A673 (cell line): ENCODE measurements around the gene EZH2. TPM values are rescaled to one million over a fixed set of nuclear protein-coding genes. Genes with fewer than 3 reads are reported as not detected.
A peak's percentile ranks its signal among the peaks of the same experiment; 100 is the strongest.

ENCODE experiments used
- BruUV-seq: library from RNA; stranded (reverse); fragments of 400-500 nt; replicated peaks from 2 replicates; lab custom pipeline; 2021; lab: Mats Ljungman, UMichigan
- CTCF ChIA-PET: fragments of 300-600 bp; sonication (Branson Sonifier 250); formaldehyde crosslinking; loops from one replicate; lab custom pipeline; 2022; ENCODE audit warnings: antibody characterized with exemption; lab: Charles Lee
- POLR2A ChIA-PET: fragments of 300-600 bp; sonication (Branson Sonifier 250); formaldehyde crosslinking; loops from one replicate; lab custom pipeline; 2022; ENCODE audit warnings: antibody characterized with exemption; ENCODE audit not compliant: low non-redundant PET; lab: Charles Lee
- DNase-seq: peaks from one replicate; pipeline ENCODE4 v3.0.0-alpha.2; 2015; ENCODE audit warnings: low spot score
- H3K27ac ChIP-seq: fragments of 200-600 bp; sonication (generic); 2 replicates; pipeline ENCODE4 v1.5.1; 2016; ENCODE audit warnings: mixed run types, low read depth, mild to moderate bottlenecking, mixed read lengths, antibody characterized with exemption, low read length; ENCODE audit not compliant: poor library complexity, severe bottlenecking
- H3K27me3 ChIP-seq: fragments of 200-600 bp; sonication (generic); replicated peaks from 2 replicates; pipeline ENCODE4 v1.6.1; 2017; ENCODE audit warnings: mixed run types, low read depth, mild to moderate bottlenecking, mixed read lengths, antibody characterized with exemption, low read length; ENCODE audit not compliant: insufficient read depth, poor library complexity
- H3K36me3 ChIP-seq: fragments of 200-600 bp; sonication (generic); 2 replicates; pipeline ENCODE4 v1.6.1; 2016; ENCODE audit warnings: mixed run types, mild to moderate bottlenecking, mixed read lengths, antibody characterized with exemption, low read length; ENCODE audit not compliant: insufficient read depth, poor library complexity, severe bottlenecking
- H3K4me1 ChIP-seq: fragments of 200-600 bp; sonication (generic); 2 replicates; pipeline ENCODE4 v1.6.1; 2017; ENCODE audit warnings: mixed run types, mild to moderate bottlenecking, mixed read lengths, antibody characterized with exemption, low read length; ENCODE audit not compliant: insufficient read depth, poor library complexity, severe bottlenecking
- H3K4me3 ChIP-seq: fragments of 200-600 bp; sonication (generic); 2 replicates; pipeline ENCODE4 v1.5.1; 2016; ENCODE audit warnings: low read depth, mixed run types, mild to moderate bottlenecking, mixed read lengths, low read length; ENCODE audit not compliant: poor library complexity, severe bottlenecking
- H3K9me3 ChIP-seq: fragments of 200-600 bp; sonication (generic); 2 replicates; pipeline ENCODE4 v1.6.1; 2016; ENCODE audit warnings: mixed run types, low read depth, mild to moderate bottlenecking, mixed read lengths, antibody characterized with exemption, low read length; ENCODE audit not compliant: poor library complexity, severe bottlenecking
- CTCF ChIP-seq: fragments of 300-800, 200-600 bp; sonication (generic); conservative IDR thresholded peaks from 2 replicates; pipeline ENCODE4 v1.5.1; 2017; ENCODE audit warnings: low read depth, mild to moderate bottlenecking, antibody characterized with exemption, low read length, moderate library complexity, mixed read lengths
- EZH2 ChIP-seq: fragments of 200-600 bp; sonication (generic); IDR thresholded peaks from 2 replicates; pipeline ENCODE4 v1.6.1; 2017; ENCODE audit warnings: borderline replicate concordance, low read depth, mild to moderate bottlenecking, mixed read lengths, antibody characterized with exemption, low read length; ENCODE audit not compliant: poor library complexity, severe bottlenecking
- intact Hi-C: fragments of 100-400 bp; cut with micrococcal nuclease; formaldehyde crosslinking; loops from one replicate; pipeline ENCODE4 v1.10.0; 2022; ENCODE audit not compliant: unreplicated experiment
- total RNA-seq: library from RNA; stranded (reverse); gene quantifications from 2 replicates; pipeline ENCODE4 v1.2.3, GENCODE V29; 2021

EZH2 gene
- total RNA-seq, 1 experiment from 2014 or later = 140 TPM

- BruUV-seq = no TSS peak
These were observed 89.6 kb downstream of the EZH2 start for GRCh38 chr7:148794476-148794875.

GRCh38 chr7:148793590-148793989 is 90.5 kb downstream of the EZH2 start:
- H3K9me3 ChIP-seq = peaks cover 5% of the 10 kb centered on the region
- BruUV-seq = no TSS peak
- DNase-seq = no peak
- no peaks in the 10 kb centered on the region for H3K4me1 ChIP-seq
- ChIA-PET POLR2A (no interaction called here), CTCF (no interaction called here)
- no peak overlapping the region for H3K4me3 ChIP-seq
- H3K36me3 ChIP-seq = peaks cover 85% of the 10 kb centered on the region
- H3K27ac ChIP-seq = peak overlapping the region; percentile 14
- TF ChIP-seq EZH2 (no peak), CTCF (no peak)
- intact Hi-C loops = loop anchor here (5.0 kb wide), 1 partner anchor 216 kb away; no protein-coding TSS in a partner anchor
- no peaks in the 10 kb centered on the region for H3K27me3 ChIP-seq

More at GRCh38 chr7:148794476-148794875, 89.6 kb downstream of the EZH2 start:
- ChIA-PET POLR2A (no interaction called here), CTCF (no interaction called here)
- no peak for TF ChIP-seq CTCF
- TF ChIP-seq EZH2 = no peak
- no peak overlapping the region for H3K27ac ChIP-seq
- intact Hi-C loops = loop anchor here (5.0 kb wide), 1 partner anchor 217 kb away; no protein-coding TSS in a partner anchor
- peaks cover 5% of the 10 kb centered on the region for H3K9me3 ChIP-seq
- no peaks in the 10 kb centered on the region for H3K27me3 ChIP-seq
- H3K36me3 ChIP-seq = peaks cover 85% of the 10 kb centered on the region
- no peak overlapping the region for H3K4me3 ChIP-seq
- no peaks in the 10 kb centered on the region for H3K4me1 ChIP-seq
- DNase-seq = no peak

GRCh38 chr7:148791546-148791945 is 92.5 kb downstream of the EZH2 start:
- CTCF ChIA-PET = no interaction called here
- peaks cover 88% of the 10 kb centered on the region for H3K36me3 ChIP-seq
- no peaks in the 10 kb centered on the region for H3K27me3 ChIP-seq
- POLR2A ChIA-PET = no interaction called here
- peaks cover 5% of the 10 kb centered on the region for H3K9me3 ChIP-seq
- H3K27ac ChIP-seq = no peak overlapping the region
- no peaks in the 10 kb centered on the region for H3K4me1 ChIP-seq
- no TSS peak for BruUV-seq
- intact Hi-C loops = loop anchor here (5.0 kb wide), 1 partner anchor 214 kb away; no protein-coding TSS in a partner anchor
- no peak overlapping the region for H3K4me3 ChIP-seq
- TF ChIP-seq EZH2 = no peak
- no peak for TF ChIP-seq CTCF
- no peak for DNase-seq
